IPS-18c (cell line): ENCODE data around the gene P2RY1.

Experiments used
- H3K4me3 ChIP-seq: 2 replicates; pipeline ENCODE4 v1.7.0; 2013; ENCODE audit warnings: low read depth, mild to moderate bottlenecking, low read length, moderate library complexity; ENCODE audit not compliant: insufficient read depth
- H3K9me3 ChIP-seq: one replicate; pipeline ENCODE4 v1.6.1; 2013; ENCODE audit warnings: mild to moderate bottlenecking, low read length, moderate library complexity; ENCODE audit not compliant: control insufficient read depth, insufficient read depth

The P2RY1 gene, protein sequence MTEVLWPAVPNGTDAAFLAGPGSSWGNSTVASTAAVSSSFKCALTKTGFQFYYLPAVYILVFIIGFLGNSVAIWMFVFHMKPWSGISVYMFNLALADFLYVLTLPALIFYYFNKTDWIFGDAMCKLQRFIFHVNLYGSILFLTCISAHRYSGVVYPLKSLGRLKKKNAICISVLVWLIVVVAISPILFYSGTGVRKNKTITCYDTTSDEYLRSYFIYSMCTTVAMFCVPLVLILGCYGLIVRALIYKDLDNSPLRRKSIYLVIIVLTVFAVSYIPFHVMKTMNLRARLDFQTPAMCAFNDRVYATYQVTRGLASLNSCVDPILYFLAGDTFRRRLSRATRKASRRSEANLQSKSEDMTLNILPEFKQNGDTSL

GRCh38 chr3:152834776-152835600 lies at the start of gene P2RY1:
TSS of gene P2RY1 (plus strand) at chr3:152835131. CDS start at chr3:152835783, 652 bp downstream.
- no peaks in the 10 kb centered on the region for H3K9me3 ChIP-seq
- peak within 1 kb of the TSS; percentile 86 for H3K4me3 ChIP-seq

- Histone ChIP-seq H3K4me3 (no peak overlapping the region), H3K9me3 (peaks cover 10% of the 10 kb centered on the region)
These were observed 47.8 kb upstream of the P2RY1 start for GRCh38 chr3:152786977-152787681.

GRCh38 chr3:152790651-152791387 lies 44.1 kb upstream of the P2RY1 start:
- peaks cover 7% of the 10 kb centered on the region for H3K9me3 ChIP-seq
- H3K4me3 ChIP-seq, result no peak overlapping the region

- Histone ChIP-seq H3K9me3 (no peaks in the 10 kb centered on the region), H3K4me3 (no peak overlapping the region)
These were observed 41.0 kb upstream of the P2RY1 start for GRCh38 chr3:152793969-152794368.

DNA sequence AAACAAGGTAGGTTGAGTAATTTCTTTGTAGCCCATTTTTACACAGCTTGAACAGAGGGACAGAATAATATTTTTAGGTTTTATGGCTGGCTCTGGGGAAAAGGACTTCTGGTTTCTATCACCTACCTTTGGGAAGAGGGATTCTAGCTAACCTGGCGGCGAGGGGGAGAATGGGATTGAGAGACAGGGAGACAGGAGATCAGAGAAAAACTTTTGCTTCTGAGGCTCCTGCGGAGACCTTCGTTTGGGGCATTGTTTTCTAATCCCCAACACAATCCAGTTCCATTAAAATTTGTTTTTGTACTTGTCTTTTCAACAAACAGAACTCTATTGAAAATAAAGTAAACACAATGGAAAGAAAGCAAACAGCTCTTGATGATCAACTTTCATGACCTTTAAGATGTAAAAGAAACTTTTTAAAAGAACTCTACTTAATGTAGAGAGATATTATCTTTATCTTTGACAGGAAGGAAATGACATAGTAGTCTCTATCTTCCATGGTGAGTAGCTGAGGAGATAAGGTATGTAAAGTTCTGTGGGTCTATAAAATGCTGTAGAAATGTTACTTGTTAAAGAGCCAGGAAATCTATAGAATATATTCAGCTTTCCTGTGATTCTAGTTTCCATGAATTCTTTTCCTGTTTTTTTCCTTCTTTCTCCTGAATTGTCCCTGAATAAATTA lies 37.0 kb upstream of the P2RY1 start:
- Histone ChIP-seq H3K4me3 (no peak overlapping the region), H3K9me3 (no peaks in the 10 kb centered on the region)

GRCh38 chr3:152811974-152812760 lies 22.8 kb upstream of the P2RY1 start:
- no peaks in the 10 kb centered on the region for H3K9me3 ChIP-seq
- H3K4me3 ChIP-seq, result no peak overlapping the region

GRCh38 chr3:152817400-152817799 lies 17.5 kb upstream of the P2RY1 start:
- Histone ChIP-seq H3K9me3 (no peaks in the 10 kb centered on the region), H3K4me3 (no peak overlapping the region)

DNA sequence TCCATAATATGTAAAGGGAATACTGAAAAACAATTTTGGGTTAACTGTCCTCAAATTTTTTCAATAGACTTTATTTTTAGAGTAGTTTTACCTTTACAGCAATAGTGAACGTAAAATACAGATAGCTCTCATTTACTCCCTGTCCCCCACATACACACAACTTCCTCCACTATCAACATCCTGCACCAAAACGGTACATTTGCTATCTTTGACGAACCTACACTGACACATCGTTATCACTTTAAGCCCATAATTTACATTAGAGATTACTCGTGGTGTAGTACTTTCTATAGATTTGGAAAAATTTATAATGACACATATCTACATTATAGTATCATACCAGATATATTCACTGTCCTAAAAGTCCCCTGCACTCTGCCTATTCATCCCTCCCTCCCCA lies 16.9 kb upstream of the P2RY1 start:
- Histone ChIP-seq H3K9me3 (no peaks in the 10 kb centered on the region), H3K4me3 (no peak overlapping the region)

DNA sequence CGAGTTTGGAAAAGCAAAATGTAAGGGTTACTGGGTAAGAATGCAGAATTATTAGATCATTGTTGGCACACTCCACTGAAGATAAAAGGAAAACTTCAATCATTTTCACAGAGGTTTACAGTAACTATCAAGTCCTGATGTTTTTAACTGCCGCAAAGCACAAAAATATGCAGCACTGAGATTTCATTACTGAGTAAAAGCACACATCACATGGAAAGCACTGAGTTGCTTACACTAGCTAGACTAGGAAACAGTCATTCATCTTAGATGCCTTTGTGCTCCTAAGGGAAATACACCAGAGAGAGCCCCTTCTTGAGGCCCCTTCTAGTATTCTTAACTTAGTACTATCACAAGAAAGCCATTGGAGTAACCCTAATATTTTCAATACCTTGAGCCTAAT lies 11.8 kb upstream of the P2RY1 start:
- no peaks in the 10 kb centered on the region for H3K9me3 ChIP-seq

DNA sequence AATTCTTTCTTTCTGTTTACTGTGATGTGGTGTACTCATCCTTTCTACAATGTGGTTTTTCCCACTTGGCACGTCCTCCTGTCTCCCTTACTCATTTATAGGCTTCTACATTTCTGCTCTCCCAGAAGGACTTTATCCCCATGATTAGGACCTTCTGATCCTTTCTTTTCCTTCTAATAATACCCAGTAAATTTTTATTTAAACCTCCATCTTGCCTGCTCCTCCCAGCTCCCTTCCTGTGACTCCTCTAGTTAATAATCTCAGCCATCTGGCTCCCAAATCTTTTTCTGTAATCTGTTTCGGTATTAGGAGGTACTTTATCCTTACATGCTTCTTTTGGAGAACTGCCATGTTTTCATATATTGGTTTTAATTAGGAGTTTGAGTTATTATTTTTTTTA lies 11.2 kb upstream of the P2RY1 start:
- no peak overlapping the region for H3K4me3 ChIP-seq

More for the DNA sequence above, 11.8 kb upstream of the P2RY1 start:
- H3K4me3 ChIP-seq, result no peak overlapping the region

DNA sequence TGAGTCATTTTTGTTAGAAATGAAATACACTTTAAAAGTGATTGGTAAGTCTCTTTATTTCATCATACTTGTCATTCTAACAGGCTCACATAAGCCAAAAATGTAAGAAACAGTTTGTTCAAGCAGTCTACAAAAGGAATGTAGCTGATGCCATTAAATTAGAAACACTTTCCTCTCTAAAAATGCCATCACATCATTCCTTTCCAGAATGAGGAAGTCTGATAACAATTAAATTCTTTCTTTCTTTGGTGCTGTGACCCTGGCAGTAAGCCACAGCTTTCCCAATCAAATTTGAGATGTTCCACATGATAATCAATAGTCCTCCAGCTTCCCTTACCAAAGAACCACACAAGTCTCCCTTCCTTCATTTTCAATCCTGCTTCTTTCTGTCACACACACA lies 9.4 kb upstream of the P2RY1 start:
- Histone ChIP-seq H3K4me3 (no peak overlapping the region), H3K9me3 (no peaks in the 10 kb centered on the region)

More for the DNA sequence above, 11.2 kb upstream of the P2RY1 start:
- no peaks in the 10 kb centered on the region for H3K9me3 ChIP-seq

- no peak overlapping the region for H3K4me3 ChIP-seq
These were observed 8.5 kb upstream of the P2RY1 start for GRCh38 chr3:152826476-152826875.

GRCh38 chr3:152827313-152827712 lies 7.6 kb upstream of the P2RY1 start:
- H3K9me3 ChIP-seq, result no peaks in the 10 kb centered on the region
- H3K4me3 ChIP-seq, result no peak overlapping the region

More at GRCh38 chr3:152826476-152826875, 8.5 kb upstream of the P2RY1 start:
- no peaks in the 10 kb centered on the region for H3K9me3 ChIP-seq

- no peak overlapping the region for H3K4me3 ChIP-seq
- no peaks in the 10 kb centered on the region for H3K9me3 ChIP-seq
These were observed 6.7 kb upstream of the P2RY1 start for GRCh38 chr3:152828075-152828840.

- Histone ChIP-seq H3K9me3 (no peaks in the 10 kb centered on the region), H3K4me3 (no peak overlapping the region)
These were observed 4.7 kb upstream of the P2RY1 start for GRCh38 chr3:152830245-152830644.
